Calu3 (cell line): ENCODE data around the gene C20orf173. TPM values are rescaled to one million over a fixed set of nuclear protein-coding genes. Genes with fewer than 3 reads are reported as not detected.

Experiments used
- BruUV-seq: library from RNA; stranded (reverse); fragments of 400-500 nt; replicated peaks from 2 replicates; lab custom pipeline; 2021; lab: Mats Ljungman, UMichigan
- CTCF ChIA-PET: fragments of 300-600 bp; sonication (Branson Sonifier 250); formaldehyde crosslinking; loops from one replicate; lab custom pipeline; 2022; ENCODE audit warnings: antibody characterized with exemption; lab: Charles Lee
- DNase-seq: peaks from one replicate; pipeline ENCODE4 v3.0.0; 2022
- H3K27ac Mint-ChIP-seq: one replicate; pipeline ENCODE4 v1.8.0; 2022; ENCODE audit warnings: mixed read lengths; ENCODE audit not compliant: unreplicated experiment
- H3K27me3 Mint-ChIP-seq: one replicate; pipeline ENCODE4 v1.8.0; 2022; ENCODE audit warnings: mixed read lengths; ENCODE audit not compliant: unreplicated experiment
- H3K36me3 Mint-ChIP-seq: one replicate; pipeline ENCODE4 v1.8.0; 2022; ENCODE audit warnings: mild to moderate bottlenecking, moderate library complexity, mixed read lengths; ENCODE audit not compliant: insufficient read depth, unreplicated experiment
- H3K4me1 Mint-ChIP-seq: one replicate; pipeline ENCODE4 v1.8.0; 2022; ENCODE audit warnings: mild to moderate bottlenecking, low read depth, mixed read lengths; ENCODE audit not compliant: unreplicated experiment
- H3K4me3 Mint-ChIP-seq: one replicate; pipeline ENCODE4 v1.8.0; 2022; ENCODE audit warnings: mild to moderate bottlenecking, low read depth, moderate library complexity, mixed read lengths; ENCODE audit not compliant: unreplicated experiment
- H3K9me3 Mint-ChIP-seq: one replicate; pipeline ENCODE4 v1.8.0; 2022; ENCODE audit warnings: low read depth, mixed read lengths; ENCODE audit not compliant: unreplicated experiment
- intact Hi-C: fragments of 100-400 bp; cut with micrococcal nuclease; formaldehyde crosslinking; loops from one replicate; pipeline ENCODE4 v1.10.0; 2022; ENCODE audit not compliant: unreplicated experiment
- total RNA-seq: library from RNA; stranded (reverse); gene quantifications from 2 replicates; pipeline ENCODE4 v1.2.3, GENCODE V29; 2022
- TF ChIP-seq, protein P1 (sequence below): fragments of 200-600 bp; IDR thresholded peaks from one replicate; pipeline ENCODE4 v1.8.0; 2022; ENCODE audit warnings: antibody characterized with exemption; ENCODE audit not compliant: unreplicated experiment

C20orf173 gene
- total RNA-seq, 1 experiment from 2014 or later = not detected

DNA sequence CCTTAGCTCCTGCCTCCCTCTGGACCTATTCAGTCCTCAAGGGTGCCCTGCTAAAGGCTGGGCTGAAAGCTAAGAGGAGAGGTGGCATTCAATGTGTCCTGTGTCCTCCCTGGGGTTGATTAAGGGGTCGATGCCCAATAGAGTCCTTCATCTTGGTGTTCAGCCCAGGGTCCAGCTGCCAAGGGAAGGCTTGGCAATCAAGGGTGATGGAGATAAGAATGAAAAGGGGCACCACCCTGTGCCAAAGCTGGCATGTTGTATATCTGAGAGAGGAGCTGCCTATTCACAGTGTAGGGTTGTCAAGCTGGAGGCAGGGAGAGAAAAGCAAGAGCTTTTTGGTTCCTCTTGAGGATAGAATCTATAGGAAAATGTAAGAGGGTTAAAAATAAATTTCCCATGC is 12.3 kb downstream of the C20orf173 start:
- DNase-seq = no peak
- Mint-ChIP-seq H3K36me3 (peaks cover 9% of the 10 kb centered on the region), H3K4me3 (no peak overlapping the region), H3K4me1 (peaks cover 20% of the 10 kb centered on the region), H3K9me3 (peaks cover 4% of the 10 kb centered on the region), H3K27ac (no peak overlapping the region), H3K27me3 (no peaks in the 10 kb centered on the region)
- intact Hi-C loops = loop anchor here (5.0 to 10.0 kb wide), 2 partner anchors 100 to 148 kb away; partner anchors contain the start of genes CPNE1, RBM12 and SPAG4
- CTCF ChIA-PET = interaction anchor here (0.6 to 2.4 kb wide), 4 partner anchors 54 to 102 kb away, joined by 3 to 10 read pairs (median 7); no protein-coding TSS in a partner anchor
- no TSS peak for BruUV-seq
- TF ChIP-seq, protein P1, sequence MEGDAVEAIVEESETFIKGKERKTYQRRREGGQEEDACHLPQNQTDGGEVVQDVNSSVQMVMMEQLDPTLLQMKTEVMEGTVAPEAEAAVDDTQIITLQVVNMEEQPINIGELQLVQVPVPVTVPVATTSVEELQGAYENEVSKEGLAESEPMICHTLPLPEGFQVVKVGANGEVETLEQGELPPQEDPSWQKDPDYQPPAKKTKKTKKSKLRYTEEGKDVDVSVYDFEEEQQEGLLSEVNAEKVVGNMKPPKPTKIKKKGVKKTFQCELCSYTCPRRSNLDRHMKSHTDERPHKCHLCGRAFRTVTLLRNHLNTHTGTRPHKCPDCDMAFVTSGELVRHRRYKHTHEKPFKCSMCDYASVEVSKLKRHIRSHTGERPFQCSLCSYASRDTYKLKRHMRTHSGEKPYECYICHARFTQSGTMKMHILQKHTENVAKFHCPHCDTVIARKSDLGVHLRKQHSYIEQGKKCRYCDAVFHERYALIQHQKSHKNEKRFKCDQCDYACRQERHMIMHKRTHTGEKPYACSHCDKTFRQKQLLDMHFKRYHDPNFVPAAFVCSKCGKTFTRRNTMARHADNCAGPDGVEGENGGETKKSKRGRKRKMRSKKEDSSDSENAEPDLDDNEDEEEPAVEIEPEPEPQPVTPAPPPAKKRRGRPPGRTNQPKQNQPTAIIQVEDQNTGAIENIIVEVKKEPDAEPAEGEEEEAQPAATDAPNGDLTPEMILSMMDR = no peak

DNA sequence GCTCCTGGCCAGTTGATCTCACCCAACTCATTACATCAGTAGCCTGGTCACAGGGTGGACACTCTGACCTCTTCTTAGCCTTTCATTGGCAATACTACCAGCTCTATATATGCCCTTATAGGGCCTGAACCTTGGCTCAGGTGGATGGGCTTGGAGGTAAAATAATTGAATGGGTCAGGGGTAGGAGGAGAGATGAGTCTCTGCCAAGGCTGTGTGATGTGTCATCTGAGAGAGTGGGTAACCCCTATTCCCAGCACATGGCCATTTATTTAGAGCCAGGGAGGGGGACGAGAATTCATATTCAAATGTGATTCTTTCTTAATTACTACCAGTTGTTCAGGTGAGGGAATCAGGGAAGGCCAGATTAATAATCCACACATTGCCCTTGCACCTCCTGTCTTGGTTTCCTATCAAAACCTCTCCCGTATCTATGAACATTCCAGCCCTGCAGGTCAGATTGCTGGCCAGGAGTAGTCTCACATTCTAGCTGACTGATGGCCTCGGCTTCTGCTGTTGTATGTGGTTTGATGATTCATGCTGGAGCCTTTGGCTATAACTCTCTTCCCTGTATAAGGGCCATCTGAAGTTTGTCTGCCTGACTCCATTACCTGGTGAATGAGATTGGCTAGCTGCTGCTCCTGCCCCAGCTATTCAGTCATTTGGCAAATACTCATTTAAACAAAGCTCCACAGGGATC is 13.4 kb downstream of the C20orf173 start:
- TF ChIP-seq, protein P1 = no peak
- no peaks in the 10 kb centered on the region for H3K27me3 Mint-ChIP-seq
- BruUV-seq = no TSS peak
- DNase-seq = peak; percentile 64
- intact Hi-C loops = loop anchor here (5.0 to 10.0 kb wide), 2 partner anchors 101 to 149 kb away; partner anchors contain the start of genes CPNE1, RBM12 and SPAG4
- CTCF ChIA-PET = interaction anchor here (0.7 to 2.4 kb wide), 4 partner anchors 12 to 192 kb away, joined by 3 to 10 read pairs (median 5); no protein-coding TSS in a partner anchor
- peaks cover under 1% of the 10 kb centered on the region for H3K9me3 Mint-ChIP-seq
- peaks cover 19% of the 10 kb centered on the region for H3K36me3 Mint-ChIP-seq
- no peak overlapping the region for H3K4me3 Mint-ChIP-seq
- H3K27ac Mint-ChIP-seq = peak overlapping the region; percentile 11
- H3K4me1 Mint-ChIP-seq = peaks cover 20% of the 10 kb centered on the region

DNA sequence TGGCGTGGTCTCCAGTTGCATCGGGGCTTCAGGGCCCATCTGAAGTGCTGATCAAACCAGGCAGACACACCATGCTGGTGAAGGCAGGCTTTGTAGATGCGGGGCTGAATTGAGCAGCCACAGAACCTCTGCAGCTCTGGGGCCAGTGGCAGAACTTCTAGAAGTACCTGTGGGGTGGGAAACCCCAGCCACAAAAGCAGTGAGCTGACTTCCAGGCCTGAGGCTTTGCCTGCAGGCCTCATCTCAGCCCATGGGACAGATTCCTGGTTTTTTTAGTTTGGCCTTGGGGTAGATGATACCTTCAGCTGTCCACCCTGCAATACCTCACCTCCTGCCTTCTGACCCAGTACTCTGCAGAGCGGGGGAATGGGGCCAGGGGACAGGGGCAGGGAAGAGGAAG is 14.1 kb downstream of the C20orf173 start:
- TF ChIP-seq, protein P1 = no peak
- peaks cover 19% of the 10 kb centered on the region for H3K36me3 Mint-ChIP-seq
- CTCF ChIA-PET = interaction anchor here (0.6 to 2.4 kb wide), 4 partner anchors 11 to 104 kb away, joined by 3 to 10 read pairs (median 5); no protein-coding TSS in a partner anchor
- no peak overlapping the region for H3K4me3 Mint-ChIP-seq
- no peak overlapping the region for H3K27ac Mint-ChIP-seq
- no peaks in the 10 kb centered on the region for H3K9me3 Mint-ChIP-seq
- no peak for DNase-seq
- no peaks in the 10 kb centered on the region for H3K27me3 Mint-ChIP-seq
- H3K4me1 Mint-ChIP-seq = peaks cover 20% of the 10 kb centered on the region
- no TSS peak for BruUV-seq
- intact Hi-C loops = loop anchor here (5.0 to 10.0 kb wide), 2 partner anchors 102 to 149 kb away; partner anchors contain the start of genes CPNE1, RBM12 and SPAG4

DNA sequence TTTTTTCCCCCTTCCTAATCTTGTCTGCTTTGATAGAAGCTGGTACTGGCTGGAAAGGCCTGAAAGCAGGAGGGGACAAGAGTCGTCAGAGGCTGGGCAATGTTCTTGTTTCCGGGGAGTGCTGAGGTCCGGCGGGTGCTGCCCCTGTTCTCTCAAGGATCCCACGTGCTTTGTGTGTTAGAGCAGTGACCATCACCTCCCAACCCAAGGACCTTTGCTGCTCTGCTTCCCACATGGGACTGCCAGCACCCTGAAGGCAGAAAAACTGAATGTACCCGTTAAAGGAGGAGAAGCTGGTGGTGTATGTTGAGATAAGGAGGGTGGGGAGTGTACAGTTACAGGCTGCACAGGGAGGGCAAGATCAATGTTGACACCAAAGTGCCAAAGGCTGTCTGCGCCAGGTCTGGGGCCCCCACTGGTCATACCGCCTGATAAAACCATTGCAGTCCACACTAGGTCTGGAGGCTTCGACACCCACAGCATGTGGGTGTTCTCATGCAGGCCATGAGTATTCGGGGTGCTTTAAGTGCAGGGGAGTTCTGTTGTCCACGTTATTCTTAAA is 15.0 kb downstream of the C20orf173 start:
- CTCF ChIA-PET = interaction anchor here (0.6 kb wide), 1 partner anchor 20 kb away, joined by 3 read pairs; no protein-coding TSS in a partner anchor
- intact Hi-C loops = loop anchor here (5.0 to 10.0 kb wide), 2 partner anchors 150 to 183 kb away; partner anchors contain the start of genes CPNE1, NFS1, RBM12 and ROMO1
- Mint-ChIP-seq H3K4me1 (peaks cover 20% of the 10 kb centered on the region), H3K27me3 (no peaks in the 10 kb centered on the region), H3K36me3 (peaks cover 19% of the 10 kb centered on the region), H3K27ac (no peak overlapping the region), H3K9me3 (no peaks in the 10 kb centered on the region), H3K4me3 (no peak overlapping the region)
- BruUV-seq = no TSS peak
- TF ChIP-seq, protein P1 = no peak
- DNase-seq = no peak
